ENCODE measurements around the gene INPP4B.

DNA sequence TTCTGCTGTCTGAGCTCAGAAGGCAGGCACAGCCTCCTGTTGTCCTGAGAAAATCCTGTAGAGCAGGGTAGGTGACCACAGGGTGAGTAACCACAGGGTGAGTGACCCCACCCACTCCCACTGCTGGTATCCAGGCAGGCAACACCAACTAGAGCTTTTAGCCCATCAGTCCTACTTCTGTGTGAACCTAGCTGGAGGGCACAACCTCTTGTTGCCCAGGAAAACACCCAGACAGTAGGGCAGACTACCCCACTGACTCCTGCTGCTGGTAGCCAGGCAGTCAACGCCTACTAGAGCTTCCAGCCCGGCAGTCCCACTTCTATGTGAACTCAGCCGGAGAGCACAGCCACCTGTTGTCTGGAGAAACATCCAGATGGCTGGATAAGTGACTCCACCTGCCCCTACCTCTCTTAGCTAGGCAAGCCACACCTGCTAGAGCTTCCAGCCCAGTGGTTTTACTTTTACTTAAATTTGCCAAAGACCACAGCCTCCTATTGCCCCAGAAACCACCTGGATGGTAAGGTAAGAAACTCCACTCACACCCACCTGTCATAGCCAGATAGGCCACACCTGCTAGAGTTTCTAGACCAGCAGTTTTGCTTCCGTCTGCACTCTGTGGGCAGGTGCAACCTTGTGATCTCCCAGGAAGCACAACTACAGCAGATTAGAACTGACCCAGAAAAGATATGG lies 371.6 kb downstream of the INPP4B start:
- TF ChIP-seq, protein P1, sequence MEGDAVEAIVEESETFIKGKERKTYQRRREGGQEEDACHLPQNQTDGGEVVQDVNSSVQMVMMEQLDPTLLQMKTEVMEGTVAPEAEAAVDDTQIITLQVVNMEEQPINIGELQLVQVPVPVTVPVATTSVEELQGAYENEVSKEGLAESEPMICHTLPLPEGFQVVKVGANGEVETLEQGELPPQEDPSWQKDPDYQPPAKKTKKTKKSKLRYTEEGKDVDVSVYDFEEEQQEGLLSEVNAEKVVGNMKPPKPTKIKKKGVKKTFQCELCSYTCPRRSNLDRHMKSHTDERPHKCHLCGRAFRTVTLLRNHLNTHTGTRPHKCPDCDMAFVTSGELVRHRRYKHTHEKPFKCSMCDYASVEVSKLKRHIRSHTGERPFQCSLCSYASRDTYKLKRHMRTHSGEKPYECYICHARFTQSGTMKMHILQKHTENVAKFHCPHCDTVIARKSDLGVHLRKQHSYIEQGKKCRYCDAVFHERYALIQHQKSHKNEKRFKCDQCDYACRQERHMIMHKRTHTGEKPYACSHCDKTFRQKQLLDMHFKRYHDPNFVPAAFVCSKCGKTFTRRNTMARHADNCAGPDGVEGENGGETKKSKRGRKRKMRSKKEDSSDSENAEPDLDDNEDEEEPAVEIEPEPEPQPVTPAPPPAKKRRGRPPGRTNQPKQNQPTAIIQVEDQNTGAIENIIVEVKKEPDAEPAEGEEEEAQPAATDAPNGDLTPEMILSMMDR (IDR thresholded peaks at IDR 0.05): no peak
- TF ChIP-seq POLR2AphosphoS5 (IDR thresholded peaks at IDR 0.05): no peak

All from breast epithelium (tissue), 3 donors.